NCI-H748 treated with DMSO at 0.1 percent for 48 hours (cell line): ENCODE data around the gene SYNE3.

Experiments used
- DNase-seq: peaks from one replicate; lab custom pipeline; 2025; lab: John Stamatoyannopoulos, UW

SYNE3 gene, protein sequence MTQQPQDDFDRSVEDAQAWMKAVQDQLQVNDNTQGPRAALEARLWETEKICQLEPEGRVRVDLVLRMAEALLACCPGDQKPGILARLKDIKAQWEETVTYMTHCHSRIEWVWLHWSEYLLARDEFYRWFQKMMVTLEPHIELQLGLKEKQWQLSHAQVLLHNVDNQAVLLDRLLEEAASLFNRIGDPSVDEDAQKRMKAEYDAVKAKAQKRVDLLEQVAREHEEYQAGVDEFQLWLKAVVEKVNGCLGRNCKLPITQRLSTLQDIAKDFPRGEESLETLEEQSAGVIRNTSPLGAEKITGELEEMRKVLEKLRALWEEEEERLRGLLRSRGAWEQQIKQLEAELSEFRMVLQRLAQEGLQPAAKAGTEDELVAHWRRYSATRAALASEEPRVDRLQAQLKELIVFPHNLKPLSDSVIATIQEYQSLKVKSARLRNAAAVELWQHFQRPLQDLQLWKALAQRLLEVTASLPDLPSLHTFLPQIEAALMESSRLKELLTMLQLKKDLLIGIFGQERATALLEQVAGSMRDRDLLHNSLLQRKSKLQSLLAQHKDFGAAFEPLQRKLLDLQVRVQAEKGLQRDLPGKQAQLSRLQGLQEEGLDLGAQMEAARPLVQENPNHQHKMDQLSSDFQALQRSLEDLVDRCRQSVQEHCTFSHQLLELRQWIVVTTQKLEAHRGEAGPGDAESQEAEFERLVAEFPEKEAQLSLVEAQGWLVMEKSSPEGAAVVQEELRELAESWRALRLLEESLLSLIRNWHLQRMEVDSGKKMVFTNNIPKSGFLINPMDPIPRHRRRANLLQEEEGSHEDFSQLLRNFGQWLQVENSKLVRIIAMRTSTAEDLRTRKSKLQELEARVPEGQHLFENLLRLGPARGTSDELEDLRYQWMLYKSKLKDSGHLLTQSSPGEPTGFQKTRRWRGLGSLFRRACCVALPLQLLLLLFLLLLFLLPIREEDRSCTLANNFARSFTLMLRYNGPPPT

GRCh38 chr14:95516554-95517181 lies at the start of gene SYNE3:
Gene SYNE3, minus strand, starts transcription at chr14:95516650. Its CDS starts 40,829 bp downstream, at chr14:95475821.
- peak; percentile 9 for DNase-seq

GRCh38 chr14:95564060-95564459 lies 47.6 kb upstream of the SYNE3 start:
- no peak for DNase-seq

GRCh38 chr14:95562892-95563685 lies 46.6 kb upstream of the SYNE3 start:
- no peak for DNase-seq

DNA sequence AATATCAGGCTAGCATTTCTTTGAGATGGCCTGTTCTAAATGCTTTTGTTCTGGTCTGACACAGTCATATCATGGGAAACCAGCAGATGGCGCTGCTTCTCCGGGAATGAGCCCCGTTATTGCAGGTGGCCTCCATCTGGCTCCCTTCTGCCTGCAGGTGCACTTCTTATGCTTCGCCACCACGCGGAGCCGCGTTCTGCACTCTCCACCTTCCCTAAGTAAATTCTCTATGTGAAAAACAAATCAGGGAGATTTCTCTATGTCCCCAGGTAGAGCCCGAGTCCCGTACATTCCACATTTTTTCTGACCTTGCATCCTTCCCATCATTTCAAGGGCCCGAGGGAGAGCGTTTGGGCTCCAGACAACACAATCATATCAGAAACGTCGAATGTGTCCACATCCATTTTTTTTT lies 44.6 kb upstream of the SYNE3 start:
- peak; percentile 95 for DNase-seq

- no peak for DNase-seq
These were observed 42.8 kb upstream of the SYNE3 start for GRCh38 chr14:95559203-95559602.

DNA sequence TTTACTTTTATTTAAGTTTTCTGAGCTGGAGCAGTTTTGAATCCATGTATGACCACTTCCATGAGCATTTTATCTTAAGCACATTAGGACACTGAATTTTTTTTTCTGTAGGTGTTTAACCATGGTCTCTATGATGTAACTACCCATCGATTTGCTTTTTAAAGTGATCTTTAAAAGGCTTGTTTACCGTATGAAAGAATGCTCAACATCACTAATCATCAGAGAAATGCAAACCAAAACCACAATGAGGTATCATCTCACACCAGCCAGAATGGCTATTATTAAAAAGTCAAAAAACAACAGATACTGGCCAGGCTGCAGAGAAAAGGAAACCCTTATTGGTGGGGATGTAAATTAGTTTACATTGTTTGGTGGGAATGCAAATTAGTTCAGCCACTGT lies 41.4 kb upstream of the SYNE3 start:
- no peak for DNase-seq

- DNase-seq, result no peak
These were observed 40.8 kb upstream of the SYNE3 start for GRCh38 chr14:95557291-95557690.

DNA sequence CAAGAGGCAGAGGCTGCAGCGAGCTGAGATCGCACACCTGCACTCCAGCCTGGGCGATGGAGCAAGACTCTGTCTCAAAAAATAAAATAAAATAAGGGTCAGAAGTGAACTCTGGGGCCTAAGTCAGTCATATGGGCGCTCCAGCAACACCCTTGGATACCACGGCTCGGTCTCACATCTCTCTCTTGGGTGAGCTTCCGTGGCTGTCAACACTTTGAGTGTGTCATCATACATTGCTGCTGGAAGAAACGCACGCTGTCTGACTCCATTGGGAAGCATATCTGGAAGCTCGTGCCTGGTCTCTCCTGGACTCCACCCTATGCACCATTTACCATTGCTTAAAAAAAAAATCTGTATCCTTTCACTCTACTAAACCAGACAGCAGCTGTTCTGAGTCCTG lies 38.6 kb upstream of the SYNE3 start:
- DNase-seq, result no peak

GRCh38 chr14:95553141-95553540 lies 36.7 kb upstream of the SYNE3 start:
- DNase-seq, result no peak

- DNase-seq, result no peak
These were observed 35.0 kb upstream of the SYNE3 start for GRCh38 chr14:95551435-95551834.

DNA sequence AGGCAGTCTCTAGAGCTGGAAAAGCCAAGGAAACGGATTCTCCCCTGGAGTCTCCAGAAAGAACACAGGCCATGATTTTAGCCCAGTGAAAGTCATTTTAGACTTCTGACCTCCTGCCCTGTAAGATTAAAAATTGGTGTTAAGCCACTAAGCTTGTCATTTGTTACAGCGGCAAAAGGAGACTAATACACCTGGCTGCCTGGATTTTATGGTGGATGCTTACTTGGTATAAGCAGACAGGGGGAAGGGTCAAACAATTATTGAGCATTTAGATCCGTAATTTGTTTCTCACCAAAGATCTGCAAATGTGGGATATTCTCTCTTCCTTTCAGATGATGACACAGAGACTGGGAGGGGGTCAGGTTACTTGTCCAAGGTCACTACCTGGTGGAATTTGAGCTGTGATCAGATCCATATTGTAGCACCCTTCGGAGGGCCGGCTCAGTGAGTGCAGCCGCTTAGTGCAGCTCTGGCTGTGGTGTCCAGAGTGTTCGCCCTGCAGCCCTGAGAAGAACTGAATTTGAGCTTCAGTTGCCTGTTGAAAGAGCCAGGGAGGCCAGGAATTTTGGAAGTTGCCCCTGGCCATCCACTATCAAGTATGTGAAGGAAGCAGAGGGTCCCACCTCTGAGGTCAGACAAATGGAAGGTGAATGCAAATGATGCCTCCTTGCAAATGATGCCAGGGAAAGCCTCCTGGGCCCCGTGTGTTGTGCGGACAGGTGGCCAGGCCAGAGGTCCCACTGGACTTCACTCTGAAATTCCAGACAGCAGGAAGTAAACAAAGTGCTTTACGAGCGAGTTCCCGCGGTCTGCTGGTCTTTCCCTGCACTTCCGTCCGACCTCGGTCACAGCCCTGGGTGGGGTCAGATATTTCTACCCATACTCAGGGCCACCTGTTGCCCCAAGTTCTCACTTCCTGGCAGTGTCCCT lies 33.5 kb upstream of the SYNE3 start:
- DNase-seq, result no peak

- no peak for DNase-seq
These were observed 32.0 kb upstream of the SYNE3 start for GRCh38 chr14:95548328-95548929.

- no peak for DNase-seq
These were observed 31.3 kb upstream of the SYNE3 start for GRCh38 chr14:95547626-95548327.

DNA sequence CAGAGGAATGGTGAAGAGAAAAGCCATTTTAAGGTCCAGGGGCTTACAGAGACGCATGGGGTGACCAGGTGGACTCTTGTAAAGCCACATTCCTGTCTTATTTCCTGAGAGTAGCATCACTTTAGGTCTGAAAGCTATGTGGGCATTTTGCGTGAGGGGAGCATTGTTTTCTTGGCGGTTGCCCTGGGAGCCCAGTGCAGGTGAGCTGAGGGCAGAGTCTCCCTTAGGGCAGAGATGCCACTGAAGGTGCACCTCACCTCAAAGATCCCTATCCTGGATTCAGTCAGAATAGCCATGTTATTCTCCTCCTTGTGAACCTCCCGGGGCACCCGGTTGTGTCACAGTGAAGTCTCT lies 30.8 kb upstream of the SYNE3 start:
- no peak for DNase-seq

DNA sequence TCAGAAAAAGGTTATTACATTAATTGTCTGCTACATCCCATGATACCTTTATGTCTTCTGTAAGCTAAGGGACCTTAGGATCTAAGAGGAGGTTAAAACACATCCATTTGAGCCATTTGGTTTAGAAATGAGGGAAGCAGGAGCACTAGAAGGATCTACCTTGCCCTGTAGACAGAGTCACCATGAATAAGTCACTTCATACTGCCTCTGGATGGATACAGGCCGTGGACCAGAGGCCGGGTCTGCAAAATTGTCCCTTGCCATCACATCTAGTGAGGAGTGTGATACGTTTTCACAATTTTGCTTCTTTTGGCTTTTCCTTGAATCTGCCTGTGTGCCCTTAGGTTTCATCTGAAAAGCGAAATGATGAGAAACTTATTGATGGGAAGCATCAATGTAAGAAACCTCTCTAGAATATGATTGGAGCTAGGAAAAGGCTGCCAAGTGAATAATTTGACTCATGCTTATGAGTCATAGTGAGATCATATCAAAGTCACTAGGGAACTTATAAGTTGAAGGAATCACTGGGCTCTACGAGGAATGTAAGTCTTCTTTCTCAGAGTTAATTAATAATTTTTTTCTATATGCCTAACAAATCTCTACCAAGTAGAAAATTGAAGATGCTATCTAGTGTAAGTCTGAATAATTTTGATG lies 29.2 kb upstream of the SYNE3 start:
- no peak for DNase-seq

GRCh38 chr14:95544588-95544987 lies 28.1 kb upstream of the SYNE3 start:
- DNase-seq, result no peak

- DNase-seq, result no peak
These were observed 26.6 kb upstream of the SYNE3 start for GRCh38 chr14:95543021-95543420.

DNA sequence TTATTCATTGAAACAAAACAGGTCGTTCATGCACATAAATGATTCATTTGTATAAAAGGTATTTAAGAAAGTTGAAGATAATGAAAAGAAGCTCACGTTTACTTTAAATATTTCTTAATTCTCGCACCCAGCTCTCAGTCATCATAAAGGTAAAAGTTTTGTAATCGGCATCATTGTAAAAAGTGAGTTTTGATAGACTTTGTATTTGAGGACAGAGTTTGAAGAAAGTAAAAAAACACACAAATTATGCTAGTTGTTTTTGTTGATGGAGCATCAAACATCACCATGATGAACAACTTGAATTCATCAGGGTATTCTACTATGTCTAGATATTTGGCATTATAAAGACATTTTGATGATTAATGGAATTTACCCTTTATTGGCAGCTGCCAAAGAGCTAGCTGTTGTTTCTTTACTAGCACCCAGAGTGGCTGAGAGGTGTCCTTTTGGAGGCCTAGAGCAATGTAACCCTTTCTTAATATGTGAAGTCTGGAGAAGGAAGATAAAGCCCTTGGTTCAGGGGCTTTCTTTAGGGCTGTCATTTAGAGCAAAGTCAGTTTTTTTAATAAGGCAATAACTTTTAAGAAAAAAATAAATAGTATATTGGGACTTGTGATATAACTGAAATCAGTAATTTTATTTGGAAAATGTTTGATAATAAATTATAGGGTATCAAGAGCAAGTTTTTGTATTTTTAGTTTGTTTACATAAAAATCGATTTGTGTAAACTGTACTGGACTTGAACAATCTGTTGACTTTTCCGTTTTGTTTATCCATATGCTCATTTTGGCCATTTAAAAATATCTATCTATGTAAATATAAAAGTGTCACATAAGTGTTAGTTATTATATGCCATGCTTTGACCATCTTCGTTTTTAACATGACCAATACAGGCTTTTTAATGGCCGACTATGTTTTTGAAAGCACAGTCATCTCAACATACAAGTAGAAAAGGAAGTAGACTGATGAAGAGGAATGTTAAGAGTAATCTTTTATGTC lies 25.8 kb upstream of the SYNE3 start:
- DNase-seq, result no peak
